Measurements from ENCODE around the gene GLI2. TPM values are rescaled to one million over a fixed set of nuclear protein-coding genes. Genes with fewer than 3 reads are reported as not detected.

GLI2 gene
- total and polyA plus RNA-seq, 9 of the 15 experiments (the other 6 are each of a cell fraction or from before 2014, with no cell fraction given): 0.24 TPM; not detected in 8

DNA sequence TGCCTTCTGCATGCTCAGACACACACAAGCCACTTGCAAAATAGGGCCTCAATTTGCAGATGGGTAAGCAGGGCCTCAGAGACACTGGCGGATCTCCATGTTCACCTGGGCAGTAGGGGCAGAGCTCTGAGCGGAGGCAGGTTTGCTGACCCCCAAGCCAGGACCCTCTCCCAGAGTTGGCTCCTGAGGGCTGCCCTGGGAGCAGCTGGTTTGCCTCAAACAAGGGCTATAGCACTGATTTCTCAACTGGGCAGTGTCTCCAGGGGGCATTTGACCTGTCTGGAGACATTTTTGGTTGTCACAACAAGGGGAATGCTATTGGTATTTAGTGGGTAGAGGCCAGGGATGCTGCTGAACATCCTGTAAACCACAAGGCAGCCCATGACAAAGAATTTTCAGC, 11.6 kb downstream of the GLI2 start:
- no TSS peak for BruUV-seq (replicated peaks)
- H3K36me3 ChIP-seq (ENCODE audit: control insufficient read depth, insufficient read depth, low read length): no peaks in the 10 kb centered on the region
- no peaks in the 10 kb centered on the region for H3K9me3 ChIP-seq (replicated peaks; ENCODE audit: control insufficient read depth, insufficient read depth, low read depth, low read length)
- WGBS (ENCODE audit: insufficient coverage, low coverage, missing lambda C conversion rate): 0% methylated on average over 2 of the region's 2 CpGs
- peaks cover 5 to 52% of the 10 kb centered on the region in 2 experiments; a peak in 3 of 5 replicates for H3K27me3 ChIP-seq (ENCODE audit: control insufficient read depth in 2 of 2, insufficient read depth in 2 of 2, low read length in 2 of 2)
- POLR2A ChIA-PET: no interaction called here
- H3K9ac ChIP-seq (ENCODE audit: insufficient read depth in 1 of 2, low read depth in 2 of 2, low read length in 2 of 2): no peak overlapping the region
- no peak overlapping the region for H2AFZ ChIP-seq (ENCODE audit: low read depth, low read length)
- no peak for FAIRE-seq
- peaks cover 3% of the 10 kb centered on the region; the same call in 1 of the 2 replicates for H4K20me1 ChIP-seq (replicated peaks; ENCODE audit: control insufficient read depth, insufficient read depth, low read length)
- H3K4me3 ChIP-seq: no peak overlapping the region
- no peak overlapping the region for H3K4me2 ChIP-seq (ENCODE audit: insufficient read depth, low read length)
- TF ChIP-seq RBM15 (IDR thresholded peaks at IDR 0.05; ENCODE audit: insufficient read depth, low read length) (no peak), SMAD3 (CRISPR knock-in tag; conservative IDR thresholded peaks at IDR 0.05) (no peak), FOXK1 (CRISPR knock-in tag; IDR thresholded peaks at IDR 0.05; ENCODE audit: borderline replicate concordance) (no peak), XRCC5 (IDR thresholded peaks at IDR 0.05; ENCODE audit: low read depth, low read length) (no peak)
- TF ChIP-seq, protein P1, sequence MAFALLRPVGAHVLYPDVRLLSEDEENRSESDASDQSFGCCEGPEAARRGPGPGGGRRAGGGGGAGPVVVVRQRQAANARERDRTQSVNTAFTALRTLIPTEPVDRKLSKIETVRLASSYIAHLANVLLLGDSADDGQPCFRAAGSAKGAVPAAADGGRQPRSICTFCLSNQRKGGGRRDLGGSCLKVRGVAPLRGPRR (CRISPR knock-in tag; IDR thresholded peaks at IDR 0.05): no peak
- in situ Hi-C loops (cut with MboI) (no loop called here), intact Hi-C loops (cut with micrococcal nuclease) (no loop called here)
- no peak overlapping the region for H3K27ac ChIP-seq (ENCODE audit: extremely low read depth, low read depth, low read length)
- no peak for ATAC-seq
- no peaks in the 10 kb centered on the region for H3K4me1 ChIP-seq (replicated peaks in 1 of 2; ENCODE audit: control insufficient read depth in 2 of 2, insufficient read depth in 2 of 2, low read length in 2 of 2)
- DNase-seq (ENCODE audit: extremely low read depth in 1 of 4, low spot score in 3 of 4): no peak
- H3K9me1 ChIP-seq (ENCODE audit: control insufficient read depth, insufficient read depth, low read length): no peaks in the 10 kb centered on the region
- CTCF ChIA-PET (ENCODE audit: low intra/inter-chr PET ratio): no interaction called here
- H3K79me2 ChIP-seq (ENCODE audit: control insufficient read depth, insufficient read depth, low read length): no peaks in the 10 kb centered on the region

DNA sequence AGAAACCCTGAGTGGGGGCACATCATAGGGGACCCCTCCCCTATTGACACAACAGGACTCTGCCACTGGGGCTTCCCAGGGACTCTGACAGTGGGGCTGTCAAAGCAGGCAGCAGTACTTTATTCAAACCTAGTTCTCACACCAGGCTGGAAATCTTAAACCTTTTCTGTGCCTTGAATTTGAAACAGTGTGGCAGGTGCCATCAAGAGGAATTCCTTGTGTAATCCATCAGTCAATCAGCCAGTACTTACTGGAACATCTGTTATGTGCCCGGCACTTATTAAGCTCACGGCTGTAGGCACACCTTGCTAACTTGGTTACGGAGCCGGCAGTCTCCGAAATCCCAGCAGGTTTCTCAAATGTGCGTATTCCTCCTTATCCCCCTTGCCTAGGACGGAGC, 12.0 kb downstream of the GLI2 start:
- ATAC-seq (no peak), FAIRE-seq (no peak), DNase-seq (ENCODE audit: extremely low read depth in 1 of 4, low spot score in 3 of 4) (no peak)
- Histone ChIP-seq H4K20me1 (replicated peaks; ENCODE audit: control insufficient read depth, insufficient read depth, low read length) (peaks cover 3% of the 10 kb centered on the region; the same call in 1 of the 2 replicates), H3K4me1 (replicated peaks in 1 of 2; ENCODE audit: control insufficient read depth in 2 of 2, insufficient read depth in 2 of 2, low read length in 2 of 2) (no peaks in the 10 kb centered on the region), H3K9me1 (ENCODE audit: control insufficient read depth, insufficient read depth, low read length) (no peaks in the 10 kb centered on the region), H3K4me3 (no peak overlapping the region), H3K9ac (ENCODE audit: insufficient read depth in 1 of 2, low read depth in 2 of 2, low read length in 2 of 2) (no peak overlapping the region), H3K27ac (ENCODE audit: extremely low read depth, low read depth, low read length) (no peak overlapping the region), H3K36me3 (ENCODE audit: control insufficient read depth, insufficient read depth, low read length) (no peaks in the 10 kb centered on the region), H3K4me2 (ENCODE audit: insufficient read depth, low read length) (no peak overlapping the region), H3K9me3 (replicated peaks; ENCODE audit: control insufficient read depth, insufficient read depth, low read depth, low read length) (no peaks in the 10 kb centered on the region), H3K27me3 (ENCODE audit: control insufficient read depth in 2 of 2, insufficient read depth in 2 of 2, low read length in 2 of 2) (peaks cover 4 to 50% of the 10 kb centered on the region in 2 experiments; a peak in 2 of 5 replicates), H2AFZ (ENCODE audit: low read depth, low read length) (no peak overlapping the region), H3K79me2 (ENCODE audit: control insufficient read depth, insufficient read depth, low read length) (no peaks in the 10 kb centered on the region)
- in situ Hi-C loops (cut with MboI): no loop called here
- BruUV-seq (replicated peaks): no TSS peak
- CTCF ChIA-PET (ENCODE audit: low intra/inter-chr PET ratio): no interaction called here
- intact Hi-C loops (cut with micrococcal nuclease): no loop called here
- POLR2A ChIA-PET: no interaction called here
- WGBS (ENCODE audit: insufficient coverage, low coverage, missing lambda C conversion rate): 0% methylated on average over 7 of the region's 7 CpGs
- TF ChIP-seq TCF3 (CRISPR knock-in tag; IDR thresholded peaks at IDR 0.05) (no peak), SNIP1 (IDR thresholded peaks at IDR 0.05; ENCODE audit: low read depth) (no peak), ZFX (CRISPR knock-in tag; IDR thresholded peaks at IDR 0.05) (no peak), BHLHE40 (IDR thresholded peaks at IDR 0.05; ENCODE audit: low read length) (no peak), NFIC (IDR thresholded peaks at IDR 0.05) (no peak), ETV1 (tag; conservative IDR thresholded peaks at IDR 0.05; ENCODE audit: low read depth) (no peak)
- TF ChIP-seq, protein P2, sequence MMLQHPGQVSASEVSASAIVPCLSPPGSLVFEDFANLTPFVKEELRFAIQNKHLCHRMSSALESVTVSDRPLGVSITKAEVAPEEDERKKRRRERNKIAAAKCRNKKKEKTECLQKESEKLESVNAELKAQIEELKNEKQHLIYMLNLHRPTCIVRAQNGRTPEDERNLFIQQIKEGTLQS (IDR thresholded peaks at IDR 0.05): no peak
- TF ChIP-seq, protein P2 (CRISPR knock-in tag; conservative IDR thresholded peaks at IDR 0.05): no peak
- TF ChIP-seq, protein P3, sequence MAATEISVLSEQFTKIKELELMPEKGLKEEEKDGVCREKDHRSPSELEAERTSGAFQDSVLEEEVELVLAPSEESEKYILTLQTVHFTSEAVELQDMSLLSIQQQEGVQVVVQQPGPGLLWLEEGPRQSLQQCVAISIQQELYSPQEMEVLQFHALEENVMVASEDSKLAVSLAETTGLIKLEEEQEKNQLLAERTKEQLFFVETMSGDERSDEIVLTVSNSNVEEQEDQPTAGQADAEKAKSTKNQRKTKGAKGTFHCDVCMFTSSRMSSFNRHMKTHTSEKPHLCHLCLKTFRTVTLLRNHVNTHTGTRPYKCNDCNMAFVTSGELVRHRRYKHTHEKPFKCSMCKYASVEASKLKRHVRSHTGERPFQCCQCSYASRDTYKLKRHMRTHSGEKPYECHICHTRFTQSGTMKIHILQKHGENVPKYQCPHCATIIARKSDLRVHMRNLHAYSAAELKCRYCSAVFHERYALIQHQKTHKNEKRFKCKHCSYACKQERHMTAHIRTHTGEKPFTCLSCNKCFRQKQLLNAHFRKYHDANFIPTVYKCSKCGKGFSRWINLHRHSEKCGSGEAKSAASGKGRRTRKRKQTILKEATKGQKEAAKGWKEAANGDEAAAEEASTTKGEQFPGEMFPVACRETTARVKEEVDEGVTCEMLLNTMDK (IDR thresholded peaks at IDR 0.05; ENCODE audit: borderline replicate concordance, insufficient read depth, low read depth, low read length, poor library complexity, severe bottlenecking): no peak

All from K562 (cell line).